ENCODE measurements around the gene NCR3LG1. TPM values are rescaled to one million over a fixed set of nuclear protein-coding genes. Genes with fewer than 3 reads are reported as not detected.

Gene NCR3LG1
- total and polyA plus RNA-seq, 9 of the 15 experiments (the other 6 are each of a cell fraction or from before 2014, with no cell fraction given), result 4.1 to 39.8 (median 25.1) TPM

GRCh38 chr11:17353821-17354600 lies 2.4 kb downstream of the NCR3LG1 start:
- TSS peak; percentile 54 for BruUV-seq (replicated peaks)
- FAIRE-seq, result no peak
- no peak for ATAC-seq
- ChIA-PET POLR2A (interaction anchor here (0.6 to 1.6 kb wide), 7 partner anchors 9 to 278 kb away, joined by 3 to 5 read pairs (median 4); no protein-coding TSS in a partner anchor), CTCF (ENCODE audit: low intra/inter-chr PET ratio) (interaction anchor here (0.7 kb wide), 2 partner anchors 123 to 627 kb away, joined by 3 to 5 read pairs; no protein-coding TSS in a partner anchor)
- Histone ChIP-seq H4K20me1 (replicated peaks; ENCODE audit: control insufficient read depth, insufficient read depth, low read length) (no peaks in the 10 kb centered on the region), H3K27ac (ENCODE audit: extremely low read depth, low read depth, low read length) (peak overlapping the region; percentile 74), H3K27me3 (ENCODE audit: control insufficient read depth in 2 of 2, insufficient read depth in 2 of 2, low read length in 2 of 2) (no peaks in the 10 kb centered on the region), H3K36me3 (ENCODE audit: control insufficient read depth, insufficient read depth, low read length) (peaks cover 33% of the 10 kb centered on the region; the same call in 2 of the 3 replicates), H3K4me1 (replicated peaks in 1 of 2; ENCODE audit: control insufficient read depth in 2 of 2, insufficient read depth in 2 of 2, low read length in 2 of 2) (peaks cover 7 to 25% of the 10 kb centered on the region in 2 experiments; a peak in 4 of 5 replicates), H3K9me1 (ENCODE audit: control insufficient read depth, insufficient read depth, low read length) (no peaks in the 10 kb centered on the region), H3K4me3 (peak overlapping the region; percentile 63), H3K79me2 (ENCODE audit: control insufficient read depth, insufficient read depth, low read length) (peaks cover 60% of the 10 kb centered on the region), H2AFZ (ENCODE audit: low read depth, low read length) (peak overlapping the region; percentile 88), H3K9ac (ENCODE audit: insufficient read depth in 1 of 2, low read depth in 2 of 2, low read length in 2 of 2) (peak overlapping the region; percentile 79 to 92), H3K4me2 (ENCODE audit: insufficient read depth, low read length) (peak overlapping the region; percentile 83), H3K9me3 (replicated peaks; ENCODE audit: control insufficient read depth, insufficient read depth, low read depth, low read length) (peaks cover 2% of the 10 kb centered on the region; the same call in 1 of the 2 replicates)
- under 1% methylated on average over 13 of the region's 15 CpGs for WGBS (ENCODE audit: insufficient coverage, low coverage, missing lambda C conversion rate)
- in situ Hi-C loops (cut with MboI), result no loop called here
- intact Hi-C loops (cut with micrococcal nuclease), result loop anchor here (2.0 kb wide), 2 partner anchors 77 to 123 kb away; partner anchors contain the start of gene NUCB2
- peak in 2 of 4 experiments; percentile 12 to 28 for DNase-seq (ENCODE audit: extremely low read depth in 1 of 4, low spot score in 3 of 4)
- peak; percentile 36; the same call in 1 of the 2 replicates for TF ChIP-seq ZNF589 (CRISPR knock-in tag; IDR thresholded peaks at IDR 0.05; ENCODE audit: low read depth)
- 0 out of 4 replicates have a peak, but pooled peaks of 1 of the 2 experiments have one; percentile 22 for TF ChIP-seq MNT (conservative IDR thresholded peaks at IDR 0.05)
- TF ChIP-seq ZBTB40 (IDR thresholded peaks at IDR 0.05), result 0 out of 2 replicates have a peak, but pooled peaks have one; percentile 48
- no peak for TF ChIP-seq ZBTB40 (CRISPR knock-in tag; IDR thresholded peaks at IDR 0.05)
- 0 out of 4 replicates have a peak, but pooled peaks of 1 of the 2 experiments have one; percentile 23 for TF ChIP-seq MLLT1 (IDR thresholded peaks at IDR 0.05)
- no peak for TF ChIP-seq EGR1 (conservative IDR thresholded peaks at IDR 0.05)
- peak; percentile 60 for TF ChIP-seq TAF7 (tag; IDR thresholded peaks at IDR 0.05)
- TF ChIP-seq L3MBTL2 (IDR thresholded peaks at IDR 0.05), result peak; percentile 55; the same call in 1 of the 2 replicates

Measured in K562 (cell line).